Measurements from ENCODE around the gene DIS3L2.

Gene DIS3L2

DNA sequence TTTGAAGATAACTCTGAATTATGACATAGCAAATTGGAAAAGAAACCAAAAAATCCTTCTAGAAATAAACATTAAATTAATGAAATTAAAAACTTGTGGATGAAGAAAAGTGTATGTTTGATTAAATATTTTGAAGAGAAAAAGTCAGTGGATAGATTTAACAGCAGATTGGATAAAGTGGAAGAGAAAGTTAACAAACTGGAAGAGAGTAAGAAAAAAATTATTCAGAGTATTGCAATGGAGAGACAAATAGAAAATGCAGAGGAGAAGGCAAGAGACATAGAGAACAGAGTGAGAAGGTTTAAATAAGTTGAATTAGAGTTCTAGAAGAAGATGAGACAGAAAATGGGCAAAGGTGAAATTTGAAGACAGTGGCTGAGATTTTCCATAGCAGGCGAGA lies 162.8 kb downstream of the DIS3L2 start:
- H3K9ac ChIP-seq (ENCODE audit: low read length in 5 of 5): no peak overlapping the region
- H3K9me3 ChIP-seq (ENCODE audit: control insufficient read depth in 5 of 5, low read length in 5 of 5): no peaks in the 10 kb centered on the region
- no peaks in the 10 kb centered on the region for H3K27me3 ChIP-seq (ENCODE audit: control insufficient read depth in 5 of 5, insufficient read depth in 4 of 5, low read length in 5 of 5)
- H3K27ac ChIP-seq (ENCODE audit: low read depth, low read length): no peak overlapping the region
- H3K4me1 ChIP-seq (ENCODE audit: control insufficient read depth in 5 of 5, insufficient read depth in 5 of 5, low read length in 5 of 5): peaks cover 0 to 12% (median 7%) of the 10 kb centered on the region in 5 donors
- H3K36me3 ChIP-seq (ENCODE audit: control insufficient read depth in 5 of 5, insufficient read depth in 5 of 5, low read length in 5 of 5): peaks cover 0 to 3% (median 0%) of the 10 kb centered on the region in 5 donors
- no peak overlapping the region for H3K4me3 ChIP-seq (ENCODE audit: low read depth in 1 of 5, low read length in 5 of 5)

DNA sequence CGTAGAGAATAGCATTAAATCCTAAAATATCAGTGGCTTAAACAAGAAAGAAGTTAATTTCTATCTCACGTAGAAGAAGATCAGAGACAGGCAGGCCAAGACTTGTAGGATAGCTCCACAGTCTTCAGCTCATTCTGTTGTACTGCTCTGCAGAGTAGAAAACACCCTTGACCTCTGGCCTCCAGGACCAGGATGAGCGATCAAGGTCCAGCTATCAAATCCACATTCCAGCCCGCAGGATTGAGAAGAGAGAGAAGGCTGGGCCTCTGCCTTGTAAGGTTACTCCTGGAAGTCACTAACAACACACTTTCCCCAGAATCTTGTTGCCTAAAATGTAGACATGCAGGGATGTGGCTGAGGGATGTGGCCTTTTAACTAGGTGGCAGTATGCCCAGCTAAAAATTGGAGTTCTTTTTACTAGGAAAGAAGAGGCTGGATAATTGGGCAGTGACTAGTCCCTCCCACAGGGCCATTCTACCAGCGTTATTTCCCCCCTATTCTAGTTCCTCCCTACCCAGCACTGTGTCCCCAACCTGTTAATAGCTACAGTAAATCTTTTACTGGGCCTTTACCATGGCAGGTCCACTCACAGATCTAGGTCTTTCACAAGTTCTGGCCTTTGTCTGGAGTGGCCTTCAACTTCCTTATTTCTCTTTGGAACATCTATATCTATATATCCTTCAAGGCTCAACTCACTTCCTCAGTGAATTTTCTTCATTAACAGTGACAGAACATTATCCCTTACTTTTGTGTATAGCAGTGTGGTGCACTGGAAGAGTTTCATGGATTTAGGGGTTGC lies 165.0 kb downstream of the DIS3L2 start:
- Histone ChIP-seq H3K9ac (ENCODE audit: low read length in 5 of 5) (no peak overlapping the region), H3K36me3 (ENCODE audit: control insufficient read depth in 5 of 5, insufficient read depth in 5 of 5, low read length in 5 of 5) (peaks cover 0 to 6% (median 2%) of the 10 kb centered on the region in 5 donors), H3K4me1 (ENCODE audit: control insufficient read depth in 5 of 5, insufficient read depth in 5 of 5, low read length in 5 of 5) (peaks cover 0 to 18% (median 7%) of the 10 kb centered on the region in 5 donors), H3K9me3 (ENCODE audit: control insufficient read depth in 5 of 5, low read length in 5 of 5) (no peaks in the 10 kb centered on the region), H3K27ac (ENCODE audit: low read depth, low read length) (no peak overlapping the region), H3K27me3 (ENCODE audit: control insufficient read depth in 5 of 5, insufficient read depth in 4 of 5, low read length in 5 of 5) (no peaks in the 10 kb centered on the region), H3K4me3 (ENCODE audit: low read depth in 1 of 5, low read length in 5 of 5) (no peak overlapping the region)

DNA sequence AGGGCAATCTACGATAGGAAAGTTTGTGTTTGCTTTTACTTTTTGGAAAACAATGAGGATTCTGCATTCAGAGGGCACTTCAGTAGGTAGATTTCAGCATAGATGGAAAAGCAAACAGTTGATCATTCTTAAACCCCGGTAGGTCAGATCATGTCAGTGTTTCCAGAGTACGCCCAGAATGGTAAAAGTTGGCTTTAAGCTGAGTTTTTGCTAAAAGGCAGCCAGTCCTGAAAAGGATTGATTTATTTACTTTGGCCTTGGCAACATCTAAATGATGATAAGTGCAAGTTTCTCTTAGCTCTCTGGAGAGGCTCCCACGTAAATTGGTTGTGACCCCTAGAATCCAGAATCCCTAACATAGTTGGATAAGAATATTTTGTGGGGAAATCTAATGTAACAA lies 168.0 kb downstream of the DIS3L2 start:
- peaks cover 10 to 16% (median 10%) of the 10 kb centered on the region in 5 donors for H3K36me3 ChIP-seq (ENCODE audit: control insufficient read depth in 5 of 5, insufficient read depth in 5 of 5, low read length in 5 of 5)
- H3K4me3 ChIP-seq (ENCODE audit: low read depth in 1 of 5, low read length in 5 of 5): no peak overlapping the region
- no peak overlapping the region for H3K27ac ChIP-seq (ENCODE audit: low read depth, low read length)
- peaks cover 0 to 18% (median 7%) of the 10 kb centered on the region in 5 donors for H3K4me1 ChIP-seq (ENCODE audit: control insufficient read depth in 5 of 5, insufficient read depth in 5 of 5, low read length in 5 of 5)
- H3K9me3 ChIP-seq (ENCODE audit: control insufficient read depth in 5 of 5, low read length in 5 of 5): no peaks in the 10 kb centered on the region
- no peak overlapping the region for H3K9ac ChIP-seq (ENCODE audit: low read length in 5 of 5)
- H3K27me3 ChIP-seq (ENCODE audit: control insufficient read depth in 5 of 5, insufficient read depth in 4 of 5, low read length in 5 of 5): no peaks in the 10 kb centered on the region

DNA sequence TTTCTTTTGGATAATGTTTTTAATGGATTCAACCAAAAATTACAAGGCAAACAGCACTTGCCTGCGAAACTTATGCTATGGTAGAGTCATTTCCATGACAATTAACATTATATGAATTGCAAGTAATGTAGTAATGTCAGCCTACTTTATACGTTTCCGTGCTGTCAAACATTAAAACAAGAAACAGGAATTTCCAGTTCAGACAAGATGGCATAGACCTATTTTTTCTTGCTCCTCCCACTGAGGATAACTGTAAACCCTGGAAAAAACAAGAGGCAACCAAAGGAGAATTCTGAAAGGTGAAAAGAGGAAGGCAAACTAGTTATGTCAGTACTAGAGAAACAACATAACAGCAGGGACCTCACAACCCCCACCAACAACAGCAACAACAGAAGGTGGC lies 170.7 kb downstream of the DIS3L2 start:
- no peak overlapping the region for H3K9ac ChIP-seq (ENCODE audit: low read length in 5 of 5)
- peaks cover 10 to 21% (median 13%) of the 10 kb centered on the region in 5 donors for H3K36me3 ChIP-seq (ENCODE audit: control insufficient read depth in 5 of 5, insufficient read depth in 5 of 5, low read length in 5 of 5)
- H3K9me3 ChIP-seq (ENCODE audit: control insufficient read depth in 5 of 5, low read length in 5 of 5): no peaks in the 10 kb centered on the region
- no peak overlapping the region for H3K27ac ChIP-seq (ENCODE audit: low read depth, low read length)
- H3K4me1 ChIP-seq (ENCODE audit: control insufficient read depth in 5 of 5, insufficient read depth in 5 of 5, low read length in 5 of 5): peaks cover 0 to 7% (median 0%) of the 10 kb centered on the region in 5 donors
- H3K4me3 ChIP-seq (ENCODE audit: low read depth in 1 of 5, low read length in 5 of 5): no peak overlapping the region
- no peaks in the 10 kb centered on the region for H3K27me3 ChIP-seq (ENCODE audit: control insufficient read depth in 5 of 5, insufficient read depth in 4 of 5, low read length in 5 of 5)

DNA sequence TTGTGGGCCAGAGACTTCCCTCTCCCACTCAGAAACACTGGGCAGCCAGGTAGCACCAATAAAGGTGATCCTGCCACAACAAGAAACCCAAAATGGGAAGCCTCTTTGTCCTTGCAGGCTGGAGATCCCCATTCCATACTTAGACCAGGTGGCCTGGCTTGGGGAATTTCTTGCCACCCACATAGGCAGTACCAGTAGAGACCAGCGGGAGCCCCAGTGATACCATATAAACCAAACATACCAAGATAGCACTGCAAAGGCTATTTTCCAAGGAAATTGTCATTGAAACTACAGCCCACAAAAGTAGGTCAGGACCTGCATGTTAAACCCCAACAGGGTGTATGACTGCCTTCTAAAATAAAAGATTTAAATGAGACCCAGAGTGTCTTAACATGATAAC lies 171.6 kb downstream of the DIS3L2 start:
- H3K9me3 ChIP-seq (ENCODE audit: control insufficient read depth in 5 of 5, low read length in 5 of 5): no peaks in the 10 kb centered on the region
- peaks cover 0 to 7% (median 3%) of the 10 kb centered on the region in 5 donors for H3K4me1 ChIP-seq (ENCODE audit: control insufficient read depth in 5 of 5, insufficient read depth in 5 of 5, low read length in 5 of 5)
- no peak overlapping the region for H3K27ac ChIP-seq (ENCODE audit: low read depth, low read length)
- H3K9ac ChIP-seq (ENCODE audit: low read length in 5 of 5): no peak overlapping the region
- H3K36me3 ChIP-seq (ENCODE audit: control insufficient read depth in 5 of 5, insufficient read depth in 5 of 5, low read length in 5 of 5): peaks cover 10 to 21% (median 13%) of the 10 kb centered on the region in 5 donors
- H3K4me3 ChIP-seq (ENCODE audit: low read depth in 1 of 5, low read length in 5 of 5): no peak overlapping the region
- H3K27me3 ChIP-seq (ENCODE audit: control insufficient read depth in 5 of 5, insufficient read depth in 4 of 5, low read length in 5 of 5): no peaks in the 10 kb centered on the region

DNA sequence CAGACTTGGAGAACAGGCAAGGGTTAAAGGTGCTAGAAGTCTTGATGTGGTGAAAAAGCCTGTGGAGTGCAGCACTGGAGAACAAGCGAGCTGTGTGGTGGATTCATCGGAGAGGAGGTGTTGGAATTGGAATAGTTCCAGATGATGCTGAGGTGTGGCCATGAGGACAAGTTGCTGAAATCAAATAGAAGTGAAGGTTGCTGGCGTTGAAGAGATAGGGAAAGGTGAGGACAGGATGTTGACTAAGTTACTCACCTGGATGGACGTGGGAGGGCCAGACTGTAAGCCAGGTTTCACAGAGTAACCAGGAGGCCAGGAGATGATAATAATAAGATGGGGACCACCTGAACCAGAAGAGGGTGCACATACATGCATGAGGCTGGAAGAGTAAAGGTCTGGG lies 173.4 kb downstream of the DIS3L2 start:
- no peak overlapping the region for H3K9ac ChIP-seq (ENCODE audit: low read length in 5 of 5)
- H3K4me3 ChIP-seq (ENCODE audit: low read depth in 1 of 5, low read length in 5 of 5): no peak overlapping the region
- peaks cover 0 to 8% (median 2%) of the 10 kb centered on the region in 5 donors for H3K4me1 ChIP-seq (ENCODE audit: control insufficient read depth in 5 of 5, insufficient read depth in 5 of 5, low read length in 5 of 5)
- H3K27me3 ChIP-seq (ENCODE audit: control insufficient read depth in 5 of 5, insufficient read depth in 4 of 5, low read length in 5 of 5): no peaks in the 10 kb centered on the region
- H3K36me3 ChIP-seq (ENCODE audit: control insufficient read depth in 5 of 5, insufficient read depth in 5 of 5, low read length in 5 of 5): peaks cover 10 to 21% (median 13%) of the 10 kb centered on the region in 5 donors
- H3K9me3 ChIP-seq (ENCODE audit: control insufficient read depth in 5 of 5, low read length in 5 of 5): no peaks in the 10 kb centered on the region
- no peak overlapping the region for H3K27ac ChIP-seq (ENCODE audit: low read depth, low read length)

DNA sequence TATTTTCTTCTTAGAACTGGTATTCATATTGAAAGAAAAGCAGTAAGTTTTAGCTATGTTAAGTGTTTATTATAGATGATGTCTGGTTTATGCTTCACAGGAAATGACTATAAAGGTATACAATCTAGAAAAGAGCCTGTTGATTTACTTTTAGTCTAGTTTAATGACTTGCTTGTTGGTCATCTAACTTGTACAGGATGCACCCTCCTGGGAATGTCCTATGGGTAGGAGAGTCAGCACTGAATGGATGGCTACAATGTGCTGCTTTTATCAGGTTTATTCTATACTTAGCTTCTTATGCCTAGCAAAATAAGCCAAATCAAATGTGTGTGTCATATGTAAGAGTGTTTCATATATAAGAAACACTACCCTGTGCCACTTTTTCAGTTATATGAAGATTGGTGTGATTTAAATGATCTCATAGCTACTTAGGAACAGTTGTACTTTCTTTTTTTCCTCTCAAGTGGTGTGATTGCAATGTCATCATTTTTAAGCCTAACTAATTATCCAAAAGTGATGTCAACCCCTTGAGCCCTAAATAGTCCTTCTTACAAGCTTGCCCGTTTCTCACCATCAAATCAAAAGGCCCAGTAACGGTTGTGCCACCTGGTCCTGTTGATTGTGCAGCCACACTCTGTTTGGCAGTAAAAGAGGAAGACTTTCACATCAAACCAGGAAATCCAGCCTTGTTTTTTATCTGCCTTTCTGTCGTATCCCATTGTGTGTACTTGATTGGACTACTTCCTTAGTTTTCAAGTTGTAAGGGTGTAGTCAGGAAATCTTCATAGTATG lies 176.0 kb downstream of the DIS3L2 start:
- Histone ChIP-seq H3K36me3 (ENCODE audit: control insufficient read depth in 5 of 5, insufficient read depth in 5 of 5, low read length in 5 of 5) (peaks cover 4 to 10% (median 6%) of the 10 kb centered on the region in 5 donors), H3K27ac (ENCODE audit: low read depth, low read length) (no peak overlapping the region), H3K4me1 (ENCODE audit: control insufficient read depth in 5 of 5, insufficient read depth in 5 of 5, low read length in 5 of 5) (peaks cover 0 to 8% (median 2%) of the 10 kb centered on the region in 5 donors), H3K9me3 (ENCODE audit: control insufficient read depth in 5 of 5, low read length in 5 of 5) (no peaks in the 10 kb centered on the region), H3K4me3 (ENCODE audit: low read depth in 1 of 5, low read length in 5 of 5) (no peak overlapping the region), H3K27me3 (ENCODE audit: control insufficient read depth in 5 of 5, insufficient read depth in 4 of 5, low read length in 5 of 5) (no peaks in the 10 kb centered on the region), H3K9ac (ENCODE audit: low read length in 5 of 5) (no peak overlapping the region)

DNA sequence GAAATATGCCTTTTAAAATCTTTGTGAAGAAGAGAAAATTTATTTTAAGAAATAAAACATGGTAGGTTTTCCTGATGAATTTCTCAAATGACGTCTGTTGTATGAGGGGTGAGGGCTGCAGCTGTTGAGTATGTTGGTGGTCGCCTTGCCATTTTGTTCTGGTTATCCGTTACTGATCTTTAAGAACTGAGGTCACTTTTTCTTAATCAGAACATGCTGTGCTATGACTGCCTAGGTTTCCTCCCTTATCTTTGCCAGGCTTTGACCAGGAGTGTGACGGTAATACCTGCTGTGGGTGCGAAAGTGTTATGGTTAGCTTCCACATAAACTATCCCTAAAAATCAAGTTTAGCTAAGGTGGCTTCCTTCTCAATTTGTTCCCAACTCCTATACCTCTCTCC lies 176.9 kb downstream of the DIS3L2 start:
- no peak overlapping the region for H3K27ac ChIP-seq (ENCODE audit: low read depth, low read length)
- H3K4me3 ChIP-seq (ENCODE audit: low read depth in 1 of 5, low read length in 5 of 5): no peak overlapping the region
- H3K9me3 ChIP-seq (ENCODE audit: control insufficient read depth in 5 of 5, low read length in 5 of 5): no peaks in the 10 kb centered on the region
- peaks cover 0 to 10% (median 0%) of the 10 kb centered on the region in 5 donors for H3K36me3 ChIP-seq (ENCODE audit: control insufficient read depth in 5 of 5, insufficient read depth in 5 of 5, low read length in 5 of 5)
- H3K27me3 ChIP-seq (ENCODE audit: control insufficient read depth in 5 of 5, insufficient read depth in 4 of 5, low read length in 5 of 5): no peaks in the 10 kb centered on the region
- H3K4me1 ChIP-seq (ENCODE audit: control insufficient read depth in 5 of 5, insufficient read depth in 5 of 5, low read length in 5 of 5): peaks cover 0 to 8% (median 2%) of the 10 kb centered on the region in 5 donors
- H3K9ac ChIP-seq (ENCODE audit: low read length in 5 of 5): no peak overlapping the region

DNA sequence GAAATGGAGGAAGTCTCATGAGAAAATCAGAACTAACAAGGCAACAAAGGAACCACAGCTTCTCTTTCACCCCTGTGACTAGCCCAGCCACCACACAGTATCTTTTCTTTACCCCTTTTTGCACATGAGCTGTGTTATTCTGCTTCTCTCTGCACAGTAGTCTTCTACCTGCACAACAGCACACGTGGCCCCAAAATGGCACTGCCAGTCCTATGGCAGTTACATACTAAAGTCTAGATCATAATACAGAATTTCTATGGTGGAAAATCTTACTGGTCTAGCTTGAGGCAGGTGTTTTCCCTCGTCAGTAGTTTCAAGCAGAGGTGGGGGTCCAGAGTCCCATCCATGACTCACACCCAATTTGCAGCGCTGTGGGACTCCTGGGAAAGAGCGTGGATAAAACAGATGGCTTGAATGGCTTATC lies 177.7 kb downstream of the DIS3L2 start:
- Histone ChIP-seq H3K4me1 (ENCODE audit: control insufficient read depth in 5 of 5, insufficient read depth in 5 of 5, low read length in 5 of 5) (peaks cover 0 to 8% (median 2%) of the 10 kb centered on the region in 5 donors), H3K9ac (ENCODE audit: low read length in 5 of 5) (no peak overlapping the region), H3K9me3 (ENCODE audit: control insufficient read depth in 5 of 5, low read length in 5 of 5) (no peaks in the 10 kb centered on the region), H3K27ac (ENCODE audit: low read depth, low read length) (no peak overlapping the region), H3K27me3 (ENCODE audit: control insufficient read depth in 5 of 5, insufficient read depth in 4 of 5, low read length in 5 of 5) (no peaks in the 10 kb centered on the region), H3K4me3 (ENCODE audit: low read depth in 1 of 5, low read length in 5 of 5) (no peak overlapping the region), H3K36me3 (ENCODE audit: control insufficient read depth in 5 of 5, insufficient read depth in 5 of 5, low read length in 5 of 5) (peaks cover 0 to 10% (median 0%) of the 10 kb centered on the region in 5 donors)

Measured in subcutaneous abdominal adipose tissue (tissue), 5 donors.